NCI-H2196 (cell line): ENCODE measurements around the gene DIO3.
"Not testable (repeated sequence)": the region's sequence is repeated elsewhere in the genome, so short reads cannot be mapped to it uniquely, and the experiment has no call there.

Source experiments
- DNase-seq: peaks from one replicate; lab custom pipeline; 2025; ENCODE audit not compliant: unreplicated experiment; lab: John Stamatoyannopoulos, UW

The DIO3 gene

DNA sequence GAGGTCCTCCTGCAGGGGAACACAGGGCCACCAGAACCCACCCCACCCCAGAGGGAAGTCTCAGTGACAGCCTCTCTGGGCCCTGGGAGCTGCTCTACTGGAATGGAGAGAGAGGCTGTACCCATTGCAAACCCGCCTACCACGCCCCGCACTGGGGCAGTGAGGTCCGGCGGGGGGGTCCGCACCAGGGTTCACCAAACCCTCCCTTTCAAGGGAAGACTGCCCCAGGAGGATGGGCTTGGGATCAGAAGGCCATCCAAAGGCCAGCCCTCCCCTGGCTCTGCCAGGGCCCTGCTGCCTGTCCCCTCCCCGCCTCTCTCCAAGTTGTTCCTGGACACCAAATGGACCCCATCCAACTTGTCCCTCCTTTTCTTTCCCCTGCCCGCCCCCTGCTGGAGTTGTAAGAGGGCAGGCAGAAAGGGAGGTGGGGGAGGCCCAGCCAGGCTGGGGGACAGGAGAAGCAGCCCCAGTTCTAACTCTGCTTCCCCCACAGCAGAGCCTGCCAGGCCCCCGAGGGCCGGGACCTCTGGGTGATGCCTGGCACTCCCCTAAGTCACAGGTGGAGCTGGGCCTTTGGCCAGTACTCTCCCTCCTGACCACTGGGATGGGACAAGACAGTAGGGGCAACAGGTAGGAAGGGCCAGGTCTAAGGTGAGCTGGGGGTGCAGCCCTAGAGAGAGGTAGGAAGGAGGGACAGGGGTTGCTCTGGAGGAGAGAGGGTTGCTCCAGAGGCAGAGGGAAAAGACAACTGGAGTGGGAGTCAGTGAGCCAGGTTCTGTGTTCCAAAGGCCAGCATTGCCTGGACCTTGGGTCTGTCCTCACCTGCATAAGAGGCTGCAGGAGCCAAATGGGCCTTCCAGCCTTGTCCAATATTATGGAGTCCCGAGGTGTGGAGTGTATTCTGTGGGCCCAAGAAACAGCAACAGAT is 3.2 kb upstream of the DIO3 start:
- DNase-seq = no peak

DNA sequence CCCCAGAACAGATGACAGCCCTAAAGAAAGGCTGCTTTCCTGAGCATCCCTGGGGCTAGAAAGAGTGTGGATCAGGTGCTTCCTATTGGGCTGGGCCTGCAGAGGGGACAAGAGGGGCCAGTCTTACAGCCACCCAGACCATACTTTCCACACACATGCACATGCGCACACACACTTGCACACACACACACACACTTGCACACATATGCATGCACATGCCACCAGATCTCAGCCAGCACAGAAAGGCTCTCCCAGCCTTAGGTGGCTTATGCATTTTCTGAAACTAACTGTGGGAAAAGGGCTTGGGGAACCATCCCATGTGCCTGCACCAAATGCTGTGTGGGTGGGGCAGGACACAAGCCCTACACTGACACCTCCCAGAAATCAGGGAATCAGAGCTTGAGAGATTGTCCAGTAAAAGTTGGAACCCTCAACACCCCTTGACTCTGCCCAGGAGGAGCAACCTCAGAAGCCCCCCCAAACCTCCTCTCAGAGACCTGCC is 2.5 kb upstream of the DIO3 start:
- DNase-seq = no peak

GRCh38 chr14:101559250-101559623 is 2.1 kb upstream of the DIO3 start:
- no peak for DNase-seq

DNA sequence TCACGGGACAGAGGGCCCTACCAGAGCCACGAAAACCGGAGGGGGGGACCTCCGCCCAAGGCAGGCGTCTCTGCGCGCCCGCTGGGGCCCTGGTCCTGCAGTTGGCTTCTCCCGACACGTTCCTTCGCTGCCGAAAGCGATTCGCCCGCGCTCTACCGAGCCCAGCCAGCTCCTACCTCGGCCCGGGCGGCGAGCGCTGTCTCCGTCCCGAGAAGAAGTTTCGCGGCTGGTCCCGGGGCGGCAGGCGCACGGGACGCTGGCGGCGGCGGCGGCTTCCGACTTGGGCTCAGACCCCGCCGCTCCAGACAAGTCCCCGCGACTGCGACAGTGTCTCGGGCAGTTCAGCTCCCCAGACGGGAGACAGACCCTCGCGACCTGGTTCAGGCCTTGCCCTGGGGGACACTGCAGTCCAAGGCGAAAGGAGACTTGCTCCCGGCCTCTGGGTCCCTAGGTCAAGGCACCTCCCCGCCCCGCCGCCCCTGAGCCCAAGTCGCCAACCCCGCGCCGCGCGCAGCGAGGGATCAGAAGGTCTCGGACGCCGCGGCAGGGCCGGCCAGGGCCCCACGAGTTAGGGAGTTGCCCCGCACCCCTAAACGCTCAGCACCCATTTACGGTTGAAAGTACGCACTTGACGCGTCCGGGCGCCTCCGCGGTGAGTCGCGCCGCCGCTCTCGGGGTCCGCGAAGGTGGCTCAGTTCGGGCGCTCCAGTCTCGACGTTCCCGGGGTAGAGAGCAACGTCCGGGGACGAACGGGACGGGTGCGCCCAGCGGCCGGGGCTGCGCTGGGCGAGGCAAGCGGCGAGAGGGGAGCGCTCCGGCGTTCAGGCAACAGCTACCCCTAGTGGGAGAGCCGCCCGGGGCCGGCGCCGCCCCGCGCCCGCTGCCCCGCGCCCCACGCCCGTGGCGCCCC is 1.4 kb upstream of the DIO3 start:
- DNase-seq = no peak

DNA sequence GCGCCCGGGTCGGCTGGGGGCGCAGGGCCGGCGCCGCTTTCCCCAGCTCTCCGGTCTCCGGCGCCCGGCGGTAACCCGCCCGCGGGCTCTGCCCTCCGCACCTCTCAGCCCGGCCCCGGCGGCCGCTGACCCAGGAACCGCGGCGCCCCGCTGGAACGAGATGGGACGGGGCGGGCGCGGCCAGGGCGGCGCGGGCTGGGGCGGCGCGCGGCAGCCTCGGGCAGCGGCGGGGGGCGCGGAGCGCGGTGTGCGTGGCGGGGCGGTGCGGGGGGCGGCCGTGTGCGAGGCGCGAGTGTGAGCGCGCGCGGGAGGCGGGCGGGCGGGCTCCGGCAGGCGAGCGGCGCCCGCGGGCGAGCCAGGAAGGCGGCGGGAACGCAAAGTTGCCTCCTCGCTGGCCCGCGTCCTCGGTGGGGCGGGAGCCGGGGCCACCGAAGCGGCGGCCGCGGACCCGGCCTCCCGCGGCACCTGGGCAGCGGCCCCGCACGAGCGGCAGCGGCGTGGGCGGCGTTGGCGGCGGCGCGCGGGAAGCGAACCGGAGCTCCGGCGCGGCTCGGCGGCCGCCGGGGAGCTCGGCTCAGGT is 671 bp upstream of the DIO3 start:
- no peak for DNase-seq

- no peak for DNase-seq
Observed at GRCh38 chr14:101561897-101562490, 699 bp downstream of the DIO3 start.

GRCh38 chr14:101562659-101563351 is 1.5 kb downstream of the DIO3 start:
- DNase-seq = no peak

DNA sequence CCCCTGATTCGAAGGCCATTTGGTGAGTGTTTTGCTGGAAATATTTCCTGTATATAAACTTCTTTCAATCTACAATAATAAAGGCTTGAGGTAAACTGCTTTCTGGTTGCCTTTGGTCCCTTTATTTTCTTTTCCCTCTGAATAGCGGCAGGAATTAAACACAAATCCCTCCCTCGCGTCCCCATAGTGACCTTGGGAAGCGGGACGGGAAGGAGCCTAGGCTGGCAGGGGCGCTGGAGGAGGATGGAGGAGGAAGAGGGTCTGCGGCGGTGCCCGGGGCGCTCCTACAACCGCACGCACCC is 2.0 kb downstream of the DIO3 start:
- no peak for DNase-seq

DNA sequence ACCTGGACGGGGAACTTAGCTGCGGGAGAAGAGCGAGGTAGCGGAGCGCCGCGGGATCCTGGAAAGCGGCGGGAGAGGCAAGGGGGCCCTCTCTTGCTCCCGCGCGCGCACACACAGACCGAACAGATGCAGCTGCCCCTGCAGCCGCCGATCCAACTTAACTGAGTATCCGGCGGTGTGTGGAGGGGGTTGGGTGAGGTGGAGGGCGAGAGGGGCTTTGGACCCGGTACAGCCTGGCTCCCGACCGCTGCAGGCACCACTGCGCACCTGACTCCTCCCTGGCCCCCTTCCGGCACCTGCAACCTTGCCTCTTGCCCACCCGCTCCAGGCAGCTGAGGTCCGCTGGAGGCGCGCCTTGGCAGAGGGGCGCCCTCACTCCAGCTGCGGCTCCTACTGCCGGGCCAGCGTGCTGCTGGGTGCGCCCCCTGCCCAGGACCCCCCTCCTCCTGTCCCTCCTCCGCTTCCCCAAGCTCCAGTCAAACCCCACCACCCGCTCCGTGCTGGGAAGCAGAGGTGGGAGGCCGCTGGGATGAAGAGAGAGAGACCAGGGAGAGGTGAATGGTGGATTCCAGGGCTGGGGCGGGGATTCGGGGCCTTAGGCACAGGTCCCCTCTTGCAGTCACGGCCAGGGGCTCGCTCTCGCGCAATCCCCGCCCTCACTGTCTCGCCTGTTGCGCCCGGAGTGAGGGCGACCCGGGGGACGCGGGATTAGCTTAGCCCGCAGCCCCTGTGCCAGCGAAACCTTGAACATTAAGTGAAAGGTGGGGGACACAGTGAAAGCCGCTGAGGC is 2.6 kb downstream of the DIO3 start:
- DNase-seq = no peak

GRCh38 chr14:101564444-101564776 is 3.1 kb downstream of the DIO3 start:
- no peak for DNase-seq

- DNase-seq = no peak
Observed at GRCh38 chr14:101564819-101565698, 3.8 kb downstream of the DIO3 start.

DNA sequence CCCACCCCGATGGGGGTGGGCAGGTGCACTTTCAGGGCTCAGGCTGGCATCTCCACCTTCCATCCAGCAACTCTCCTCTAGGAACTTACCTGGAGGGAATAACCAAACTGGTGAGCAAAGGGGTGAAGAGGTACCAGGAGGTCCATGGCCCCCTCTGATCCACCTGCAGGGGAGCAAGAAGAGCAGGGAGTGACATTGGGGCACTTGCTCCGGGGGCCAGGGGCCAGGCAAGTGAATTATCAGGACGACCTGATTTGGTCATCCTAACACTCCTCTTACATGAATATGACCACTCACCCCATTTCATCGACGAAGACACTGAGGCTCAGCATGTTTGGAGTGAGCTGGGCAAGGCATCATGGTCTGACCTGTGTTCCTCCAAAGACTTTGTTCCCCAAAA is 6.0 kb downstream of the DIO3 start:
- no peak for DNase-seq

- DNase-seq = no peak
Observed at GRCh38 chr14:101571004-101571403, 9.7 kb downstream of the DIO3 start.

DNA sequence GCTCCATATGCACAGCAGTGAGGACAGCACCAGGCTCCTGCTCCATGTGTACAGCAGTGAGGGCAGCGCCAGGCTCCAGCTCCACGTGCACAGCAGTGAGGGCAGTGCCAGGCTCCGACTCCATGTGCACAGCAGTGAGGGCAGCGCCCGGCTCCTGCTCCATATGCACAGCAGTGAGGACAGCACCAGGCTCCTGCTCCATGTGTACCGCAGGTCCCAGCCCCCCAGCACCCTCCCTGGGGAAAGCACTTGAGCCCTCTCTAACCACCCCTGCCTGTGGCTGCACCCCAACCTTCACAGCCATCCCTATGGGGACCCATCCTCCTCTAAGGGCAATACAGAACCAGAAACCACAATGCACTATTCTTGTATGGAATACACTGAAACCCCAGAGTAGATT is 11.2 kb downstream of the DIO3 start:
- not testable (repeated sequence) for DNase-seq

GRCh38 chr14:101573289-101573688 is 12.0 kb downstream of the DIO3 start:
- DNase-seq = no peak

- no peak for DNase-seq
Observed at GRCh38 chr14:101575581-101575980, 14.3 kb downstream of the DIO3 start.

GRCh38 chr14:101577221-101577909 is 16.1 kb downstream of the DIO3 start:
- no peak for DNase-seq

DNA sequence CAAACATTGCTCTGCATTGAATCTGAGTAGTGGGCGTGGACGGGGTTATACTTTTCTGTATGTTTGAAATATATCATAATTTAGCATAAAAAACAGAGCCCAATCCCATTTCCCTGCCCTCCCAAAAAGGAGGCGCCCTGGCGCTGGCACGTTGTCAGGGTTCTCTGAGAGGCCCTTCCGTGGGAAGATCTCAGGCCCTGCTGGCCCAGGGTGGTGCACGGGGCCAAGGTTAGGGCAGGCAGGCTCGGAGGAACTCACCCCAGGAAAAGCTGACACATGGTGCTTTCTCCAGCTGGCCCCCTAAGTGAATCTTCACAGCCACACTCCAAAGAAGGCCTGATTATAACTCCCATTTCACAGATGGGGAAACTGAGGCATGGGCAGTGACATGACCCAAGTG is 17.2 kb downstream of the DIO3 start:
- no peak for DNase-seq
